Stimulated activated CD4-positive, alpha-beta T cell treated with anti-CD3 and anti-CD28 coated beads, Interleukin-2, amount 100 ng/mL, for 48 hours (primary cell): ENCODE results near the gene CDH19.

Source experiments
- DNase-seq, 2 donors: peaks; one replicate each; pipeline ENCODE4 v3.0.0-alpha.2; 2020

CDH19 gene, protein sequence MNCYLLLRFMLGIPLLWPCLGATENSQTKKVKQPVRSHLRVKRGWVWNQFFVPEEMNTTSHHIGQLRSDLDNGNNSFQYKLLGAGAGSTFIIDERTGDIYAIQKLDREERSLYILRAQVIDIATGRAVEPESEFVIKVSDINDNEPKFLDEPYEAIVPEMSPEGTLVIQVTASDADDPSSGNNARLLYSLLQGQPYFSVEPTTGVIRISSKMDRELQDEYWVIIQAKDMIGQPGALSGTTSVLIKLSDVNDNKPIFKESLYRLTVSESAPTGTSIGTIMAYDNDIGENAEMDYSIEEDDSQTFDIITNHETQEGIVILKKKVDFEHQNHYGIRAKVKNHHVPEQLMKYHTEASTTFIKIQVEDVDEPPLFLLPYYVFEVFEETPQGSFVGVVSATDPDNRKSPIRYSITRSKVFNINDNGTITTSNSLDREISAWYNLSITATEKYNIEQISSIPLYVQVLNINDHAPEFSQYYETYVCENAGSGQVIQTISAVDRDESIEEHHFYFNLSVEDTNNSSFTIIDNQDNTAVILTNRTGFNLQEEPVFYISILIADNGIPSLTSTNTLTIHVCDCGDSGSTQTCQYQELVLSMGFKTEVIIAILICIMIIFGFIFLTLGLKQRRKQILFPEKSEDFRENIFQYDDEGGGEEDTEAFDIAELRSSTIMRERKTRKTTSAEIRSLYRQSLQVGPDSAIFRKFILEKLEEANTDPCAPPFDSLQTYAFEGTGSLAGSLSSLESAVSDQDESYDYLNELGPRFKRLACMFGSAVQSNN

GRCh38 chr18:66603941-66604627 is at the start of gene CDH19:
CDH19 (minus strand) TSS chr18:66604090; CDS start chr18:66572204, 31,886 bp downstream.
- DNase-seq = no peak

GRCh38 chr18:66647671-66648070 is 43.8 kb upstream of the CDH19 start:
- DNase-seq = no peak

DNA sequence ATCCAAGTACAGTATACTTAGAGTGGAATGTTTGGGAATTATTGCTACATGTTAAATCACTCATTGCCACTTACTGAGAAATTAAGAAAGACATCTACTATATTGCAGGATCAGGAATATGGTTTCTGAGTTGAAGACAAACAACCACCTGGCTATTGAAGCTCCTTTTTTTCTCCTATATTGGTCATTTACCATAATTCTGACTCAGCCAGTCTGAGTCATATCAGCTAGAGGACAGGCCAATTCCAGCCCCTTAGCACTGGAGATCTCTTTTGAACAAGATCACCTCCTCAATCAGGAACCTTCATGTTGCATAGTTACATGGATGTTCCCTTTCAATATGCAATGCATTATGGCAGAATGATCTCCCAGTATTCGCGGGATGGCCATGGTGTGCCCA is 42.7 kb upstream of the CDH19 start:
- DNase-seq = no peak

- DNase-seq = no peak
Measured at GRCh38 chr18:66645983-66646382, 42.1 kb upstream of the CDH19 start.

- no peak for DNase-seq
Measured at GRCh38 chr18:66641056-66641455, 37.2 kb upstream of the CDH19 start.

- DNase-seq = no peak
Measured at GRCh38 chr18:66640431-66640830, 36.5 kb upstream of the CDH19 start.

DNA sequence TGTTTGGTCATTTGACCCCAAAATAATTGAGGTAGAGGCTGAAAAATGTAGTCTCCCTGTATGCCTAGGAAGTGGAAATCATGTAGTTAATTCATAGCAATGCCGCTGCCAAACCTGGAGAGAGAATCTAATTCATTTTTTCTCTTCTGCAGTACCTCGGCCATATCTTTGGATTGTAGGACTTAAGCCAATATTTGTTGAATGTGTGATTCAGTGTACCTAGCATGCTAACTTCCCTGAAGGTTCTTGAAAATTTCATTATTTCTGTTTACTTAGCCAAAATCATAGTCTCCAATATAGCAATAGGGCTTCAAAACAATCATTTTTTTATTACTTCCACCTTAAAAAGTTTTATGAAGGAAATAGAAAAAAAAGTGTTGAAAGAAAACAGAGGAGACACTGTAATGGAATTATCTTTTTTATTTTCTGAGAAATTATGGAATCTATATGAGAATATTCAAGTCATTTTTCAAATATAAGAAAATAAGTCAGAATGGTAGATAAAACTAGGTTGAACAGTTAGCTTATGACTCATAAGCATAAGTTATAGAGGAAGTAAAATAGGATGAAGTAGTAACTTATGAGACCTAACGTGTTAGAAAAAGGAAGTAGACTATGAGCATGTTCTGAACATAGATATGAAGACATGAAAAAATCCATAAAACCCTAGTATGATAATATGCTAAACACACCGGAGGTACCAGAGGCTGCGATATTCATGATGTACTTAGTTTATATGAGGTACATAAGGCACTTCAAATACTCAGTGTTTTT is 35.2 kb upstream of the CDH19 start:
- no peak for DNase-seq

DNA sequence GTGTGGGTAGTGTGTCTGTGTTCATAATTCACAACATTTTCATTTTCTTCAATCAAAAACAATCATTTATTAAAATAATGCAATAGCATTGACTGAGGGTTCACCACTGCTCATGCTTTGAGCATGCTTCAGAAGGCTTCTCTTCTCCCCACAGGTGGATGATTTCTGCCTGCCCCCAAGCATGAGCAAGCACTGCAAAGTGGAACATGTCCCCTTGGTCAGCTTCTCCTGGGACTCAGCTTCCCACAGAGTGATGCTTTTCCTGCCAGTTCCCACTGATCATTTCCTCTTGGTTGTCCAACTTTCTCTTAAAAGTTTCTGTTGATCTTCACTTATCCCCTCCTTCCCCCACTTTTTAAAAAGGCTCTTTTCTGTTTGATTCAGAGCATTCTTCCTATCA is 31.5 kb upstream of the CDH19 start:
- no peak for DNase-seq

DNA sequence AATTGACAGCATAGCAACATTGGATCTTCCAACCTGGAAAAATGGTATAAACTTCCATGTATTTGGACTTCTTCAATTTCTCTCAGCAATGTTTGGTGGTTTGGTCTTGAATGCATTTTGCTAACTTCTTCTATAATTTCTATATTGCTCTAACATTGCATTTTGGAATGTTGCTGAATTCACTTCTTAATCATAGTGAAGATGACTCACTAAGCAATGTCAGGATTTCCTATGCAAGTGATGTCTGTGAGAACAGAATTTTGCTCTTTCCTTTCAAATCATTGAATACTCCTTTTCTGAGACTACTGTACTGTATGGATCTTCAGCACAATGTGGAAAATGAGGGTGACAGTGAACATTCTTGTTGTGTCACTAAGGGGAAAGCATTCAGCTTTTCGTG is 28.9 kb upstream of the CDH19 start:
- no peak for DNase-seq

DNA sequence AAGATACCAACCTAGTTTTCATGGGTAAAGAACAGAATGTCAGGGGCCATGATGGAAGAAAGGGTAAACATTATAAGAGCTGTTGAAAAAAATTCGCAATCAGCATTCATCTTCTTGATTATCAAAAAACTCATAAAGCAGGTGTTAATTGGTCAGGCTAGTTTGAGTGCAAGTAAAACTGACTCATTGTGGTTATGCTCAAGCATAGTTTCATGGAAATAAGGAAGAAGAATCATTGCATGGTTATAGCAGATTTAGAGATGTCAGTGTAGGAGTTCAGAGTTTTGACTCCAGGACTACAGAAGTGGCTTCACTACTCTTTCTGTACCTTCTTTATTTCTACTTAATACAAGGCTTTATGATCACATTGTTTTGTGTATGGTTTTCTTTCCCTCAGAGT is 26.9 kb upstream of the CDH19 start:
- no peak for DNase-seq

DNA sequence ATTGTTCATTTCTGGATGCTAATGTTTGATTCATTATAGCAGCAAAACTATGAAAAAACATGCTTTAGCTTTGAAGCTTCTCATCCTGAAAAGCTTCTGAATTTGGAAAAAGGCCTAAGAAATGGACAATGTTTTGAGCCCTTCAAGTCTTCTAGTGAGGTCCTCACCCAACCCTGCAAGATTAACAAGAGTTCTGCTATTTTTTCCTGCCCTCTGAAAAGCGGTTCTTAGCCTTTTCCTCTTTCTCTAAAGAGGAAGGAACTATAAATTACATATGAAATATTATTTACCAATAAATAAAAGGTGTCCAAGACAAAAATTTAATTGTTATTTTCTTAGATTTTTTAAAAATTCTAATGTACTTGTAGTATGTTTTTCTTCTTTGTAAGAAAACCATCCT is 19.9 kb upstream of the CDH19 start:
- no peak for DNase-seq

GRCh38 chr18:66621816-66622576 is 18.1 kb upstream of the CDH19 start:
- no peak for DNase-seq

- no peak for DNase-seq
Measured at GRCh38 chr18:66616523-66616983, 12.7 kb upstream of the CDH19 start.

DNA sequence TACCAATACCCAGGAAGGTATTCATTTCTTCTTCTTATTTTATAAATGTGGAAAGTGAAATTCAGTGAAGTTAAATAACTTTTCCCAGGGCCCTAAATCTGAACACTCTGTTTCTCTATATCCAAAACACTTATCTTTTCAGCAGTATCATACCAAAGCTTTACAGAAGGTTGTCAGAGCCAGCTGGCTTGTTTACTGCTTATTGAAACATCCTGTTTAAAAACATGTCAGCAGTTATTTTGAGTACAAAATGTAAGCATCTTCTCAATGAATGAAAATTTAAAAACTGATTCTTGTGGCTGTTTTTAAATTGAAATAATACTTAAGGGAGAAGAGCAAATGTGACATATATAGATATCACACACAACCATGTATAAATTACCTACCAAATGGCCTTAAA is 11.3 kb upstream of the CDH19 start:
- DNase-seq = no peak

DNA sequence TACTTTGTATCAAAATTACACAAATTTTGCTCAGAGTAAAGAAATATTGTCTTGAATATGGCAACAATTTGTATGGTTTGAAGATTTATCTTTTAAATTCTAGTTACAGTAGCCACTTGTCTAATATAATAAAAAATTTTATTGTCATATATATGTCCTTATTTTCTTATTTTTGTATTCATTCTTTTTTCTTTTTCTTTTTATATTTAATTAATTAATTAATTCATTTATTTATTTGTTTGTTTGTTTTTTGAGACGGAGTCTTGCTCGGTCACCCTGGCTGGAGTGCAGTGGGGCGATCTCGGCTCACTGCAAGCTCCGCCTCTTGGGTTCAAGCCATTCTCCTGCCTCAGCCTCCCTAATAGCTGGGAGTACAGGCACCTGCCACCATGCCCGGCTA is 3.7 kb upstream of the CDH19 start:
- no peak for DNase-seq

DNA sequence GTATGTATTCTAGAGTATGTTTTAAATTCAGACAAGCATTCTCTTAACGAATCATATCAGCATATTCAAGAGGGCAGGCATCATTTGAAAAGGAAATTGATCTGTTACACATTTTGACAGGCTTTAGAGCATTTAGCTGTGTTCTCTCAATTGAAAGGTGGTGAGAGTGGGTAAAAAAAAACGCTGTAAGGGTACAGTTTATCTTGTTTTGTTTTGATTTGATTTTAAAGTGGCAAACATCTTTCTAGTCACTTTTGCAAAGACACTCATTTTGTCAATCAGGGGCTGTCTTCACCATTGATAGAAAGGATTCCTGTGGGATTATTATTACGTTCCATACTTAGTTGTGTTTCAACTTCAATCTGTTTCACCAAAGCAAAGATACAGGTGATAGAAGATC is 2.2 kb downstream of the CDH19 start:
- DNase-seq = no peak

GRCh38 chr18:66599190-66599589 is 4.7 kb downstream of the CDH19 start:
- DNase-seq = no peak

DNA sequence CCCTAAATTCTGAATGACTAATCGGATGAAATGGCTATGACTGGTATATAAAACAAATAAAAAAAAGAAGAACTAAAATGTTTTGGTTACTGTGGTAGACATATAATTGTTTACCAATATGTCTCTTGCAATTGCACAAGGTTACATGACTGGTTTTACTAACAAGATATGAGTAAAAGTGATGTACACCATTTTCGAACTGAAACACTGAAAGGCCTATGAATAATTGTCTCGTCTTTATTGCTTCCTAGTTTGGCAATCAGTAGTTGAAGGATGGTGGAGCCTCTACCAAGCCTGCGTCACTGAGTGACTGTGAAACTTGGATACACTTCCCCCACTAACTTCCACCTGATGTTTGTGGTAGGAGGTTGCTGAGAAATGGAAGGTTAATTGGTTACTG is 16.5 kb downstream of the CDH19 start:
- DNase-seq = no peak

- no peak for DNase-seq
Measured at GRCh38 chr18:66582211-66582610, 21.7 kb downstream of the CDH19 start.

DNA sequence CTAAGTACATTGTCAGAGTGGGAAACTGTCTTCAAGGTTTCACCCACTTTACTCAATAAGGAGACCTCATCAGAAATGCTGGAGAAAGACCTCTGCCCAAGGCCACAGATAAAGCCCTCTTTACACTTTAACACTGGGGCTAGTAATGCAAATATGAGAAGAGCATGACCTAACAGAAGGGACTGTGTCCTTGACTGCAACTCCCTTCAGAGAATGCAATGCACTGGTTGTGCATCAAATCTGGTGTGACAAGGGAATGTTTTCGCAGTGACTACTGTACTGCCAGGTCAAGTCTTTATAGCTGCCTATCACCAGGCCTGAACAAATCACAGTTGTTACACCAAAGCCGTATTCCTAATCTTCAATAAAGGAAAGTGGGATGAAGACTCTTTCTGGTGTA is 28.6 kb downstream of the CDH19 start:
- DNase-seq = no peak

DNA sequence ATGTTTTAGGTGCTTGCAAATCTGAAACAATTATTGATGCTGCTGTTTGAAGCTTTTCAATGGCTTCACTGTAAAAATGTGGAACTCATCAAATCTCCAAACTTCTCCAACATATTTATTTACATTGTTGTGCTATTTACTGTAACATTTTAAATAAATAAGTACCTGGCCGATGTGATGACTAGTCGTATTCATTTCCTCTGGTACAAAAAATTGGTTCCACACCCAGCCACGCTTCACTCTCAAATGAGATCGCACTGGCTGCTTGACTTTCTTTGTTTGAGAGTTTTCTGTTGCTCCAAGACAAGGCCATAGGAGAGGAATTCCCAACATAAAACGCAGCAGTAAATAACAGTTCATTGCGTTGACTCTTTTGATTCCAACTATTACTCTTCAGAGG is 32.0 kb downstream of the CDH19 start:
- DNase-seq = no peak

DNA sequence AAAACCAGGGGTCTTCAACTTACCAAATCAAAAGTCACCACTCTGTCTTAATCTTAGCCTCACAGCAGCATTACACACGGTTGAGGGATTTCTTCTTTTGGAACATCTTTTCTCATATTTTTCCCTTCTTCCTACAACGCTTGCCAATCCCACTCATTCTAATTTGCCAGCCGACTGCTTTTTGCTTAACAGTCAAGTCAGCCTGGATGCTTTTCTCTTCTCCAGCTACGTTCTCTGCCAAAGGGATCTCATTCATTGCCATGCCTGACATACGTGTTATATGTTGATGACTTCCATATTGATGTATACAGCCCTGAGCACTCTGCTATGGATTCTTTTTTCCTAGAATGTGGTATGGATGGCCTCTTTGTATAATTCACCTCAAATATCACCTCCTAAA is 37.3 kb downstream of the CDH19 start:
- no peak for DNase-seq
